ENCODE results near the gene GBP3.
"Not testable (repeated sequence)": the region's sequence is repeated elsewhere in the genome, so short reads cannot be mapped to it uniquely, and the experiment has no call there.

The GBP3 gene

DNA sequence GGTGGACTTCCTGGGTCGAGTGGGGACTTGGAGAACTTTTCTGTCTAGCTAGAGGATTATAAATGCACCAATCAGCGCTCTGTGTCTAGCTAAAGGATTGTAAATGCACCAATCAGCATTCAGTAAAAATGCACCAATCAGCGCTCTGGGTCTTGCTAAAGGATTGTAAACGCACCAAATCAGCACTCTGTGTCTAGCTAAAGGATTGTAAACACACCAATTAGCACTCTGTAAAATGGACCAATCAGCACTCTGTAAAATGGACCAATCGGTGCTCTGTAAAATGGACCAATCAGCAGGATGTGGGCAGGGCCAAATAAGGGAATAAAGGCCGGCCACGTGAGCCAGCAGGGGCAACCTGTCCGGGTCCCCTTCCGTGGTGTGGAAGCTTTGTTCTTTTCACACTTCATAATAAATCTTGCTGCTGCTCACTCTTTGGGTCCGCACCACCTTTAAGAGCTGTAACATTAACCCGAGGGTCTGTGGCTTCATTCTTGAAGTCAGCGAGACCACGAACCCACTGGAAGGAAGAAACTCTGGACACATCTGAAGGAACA, 48.0 kb downstream of the GBP3 start:
- DNase-seq, result not testable (repeated sequence)

GRCh38 chr1:88973520-88974137, 49.0 kb downstream of the GBP3 start:
- DNase-seq, result no peak

DNA sequence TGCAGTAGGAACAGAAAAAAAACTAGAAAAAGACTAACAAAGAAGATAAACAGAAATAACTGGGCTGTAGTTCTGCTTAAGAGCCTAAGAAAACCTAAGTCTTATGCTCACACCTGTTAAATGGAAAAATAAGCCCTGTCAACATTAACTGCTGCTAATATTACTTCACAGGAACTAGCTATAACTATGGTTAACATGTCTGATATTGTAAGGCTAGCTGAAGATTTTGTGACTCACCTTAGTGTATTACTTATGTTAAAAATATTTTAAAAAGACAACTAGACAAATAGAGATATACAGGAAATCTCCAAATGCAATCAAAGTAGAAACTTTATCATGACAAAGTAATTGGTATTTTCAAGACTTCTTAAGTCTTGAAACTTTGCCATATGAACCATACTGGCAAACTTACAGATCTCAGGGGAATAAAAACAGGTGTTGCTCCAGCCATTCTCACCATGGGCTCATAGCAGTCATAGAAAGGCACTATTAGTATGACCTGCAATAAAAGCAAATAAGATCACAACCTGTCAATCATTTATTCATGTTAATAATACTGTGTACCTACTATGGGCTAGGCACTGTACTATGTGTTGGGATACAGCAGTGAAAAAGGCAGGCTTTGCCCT, 60.9 kb downstream of the GBP3 start:
- DNase-seq, result no peak

- no peak for DNase-seq
Measured at GRCh38 chr1:88961081-88961480, 61.6 kb downstream of the GBP3 start.
